ENCODE data around the gene NCAM2.

Gene NCAM2

DNA sequence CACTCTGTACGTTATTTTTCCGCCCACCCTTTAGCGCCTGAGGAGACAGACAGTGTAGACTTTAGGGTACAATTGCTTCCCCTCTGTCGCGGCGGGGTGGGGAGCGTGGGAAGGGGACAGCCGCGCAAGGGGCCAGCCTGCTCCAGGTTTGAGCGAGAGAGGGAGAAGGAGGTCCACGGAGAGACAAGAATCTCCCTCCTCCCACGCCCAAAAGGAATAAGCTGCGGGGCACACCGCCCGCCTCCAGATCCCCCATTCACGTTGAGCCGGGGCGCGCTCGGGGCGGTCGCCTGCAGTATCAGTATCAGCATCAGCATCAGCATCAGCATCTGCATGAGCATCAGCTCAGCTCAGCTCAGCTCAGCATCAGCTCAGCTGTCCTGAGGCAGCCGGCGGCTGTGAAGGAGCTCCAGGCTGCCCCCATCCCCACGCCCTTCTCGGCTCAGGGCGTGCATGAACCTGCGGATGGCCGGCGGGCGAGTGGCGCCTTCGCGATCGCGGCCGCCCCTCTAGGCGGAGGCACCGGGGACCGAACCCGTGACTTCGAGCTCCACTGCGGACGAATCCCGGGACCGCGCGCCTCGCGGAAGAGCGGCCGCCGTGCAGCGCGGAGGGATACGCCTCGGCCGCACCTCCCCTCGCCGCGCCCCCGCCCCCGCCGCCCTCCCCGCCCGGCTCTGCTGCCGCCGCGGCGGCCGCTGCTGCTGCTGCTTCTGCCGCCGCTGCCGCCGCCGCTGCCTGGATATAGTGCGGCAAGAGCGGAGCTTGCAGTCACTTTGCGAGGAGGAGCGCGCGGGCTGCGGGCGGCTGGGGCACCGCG is at the start of gene NCAM2:
Gene NCAM2 (plus strand): TSS at position 774 of the 820 bp plus-strand sequence.
- TF ChIP-seq CTCF (IDR thresholded peaks at IDR 0.05; ENCODE audit: control insufficient read depth, insufficient read depth, low read depth, low read length, missing control alignments), result no peak
- no peak for DNase-seq (ENCODE audit: low read depth)

DNA sequence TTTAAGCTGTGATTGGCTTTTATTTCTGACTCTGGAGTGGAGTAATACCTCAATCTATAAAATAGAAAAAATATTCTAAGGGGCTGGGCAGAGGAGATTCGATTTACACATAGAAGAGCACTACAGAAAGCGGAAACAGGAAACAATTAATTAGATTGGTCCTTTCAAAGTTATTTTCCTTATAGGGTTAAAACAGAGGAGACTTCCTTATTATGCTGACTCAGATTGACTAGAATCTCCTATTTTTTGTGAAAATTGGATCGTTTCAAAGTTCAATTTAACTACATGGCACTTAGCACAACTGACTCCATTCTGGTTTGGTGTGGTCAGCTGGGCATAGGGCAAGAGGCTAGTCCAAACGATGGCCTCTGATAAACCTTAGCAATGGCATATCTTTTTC is 48.3 kb upstream of the NCAM2 start:
- DNase-seq (ENCODE audit: low read depth), result no peak
- H3K4me3 ChIP-seq (ENCODE audit: control insufficient read depth, low read depth, low read length), result no peak overlapping the region
- no peak for TF ChIP-seq CTCF (IDR thresholded peaks at IDR 0.05; ENCODE audit: control insufficient read depth, insufficient read depth, low read depth, low read length, missing control alignments)

More for the DNA sequence above, at the start of gene NCAM2:
- peak within 1 kb of the TSS; percentile 31 for H3K4me3 ChIP-seq (ENCODE audit: control insufficient read depth, low read depth, low read length)

DNA sequence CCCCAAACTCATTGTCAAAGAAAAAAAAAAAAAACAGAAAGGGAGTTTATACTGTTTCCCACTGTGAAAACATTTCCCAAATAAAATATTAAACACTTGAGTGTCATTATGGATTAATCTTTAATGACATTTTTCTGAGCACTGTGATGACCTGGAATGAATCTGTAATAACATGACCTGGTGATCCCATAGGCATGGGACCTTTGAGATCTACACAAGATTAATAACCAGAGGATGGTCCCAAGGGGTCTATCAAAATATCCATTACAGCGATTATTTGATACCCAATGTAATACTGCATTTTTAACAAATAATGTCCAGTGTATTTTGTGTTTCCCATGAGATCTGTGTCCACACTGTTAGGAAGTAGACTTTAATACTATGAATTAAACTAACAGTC is 32.4 kb upstream of the NCAM2 start:
- no peak for DNase-seq (ENCODE audit: low read depth)
- H3K4me3 ChIP-seq (ENCODE audit: control insufficient read depth, low read depth, low read length), result no peak overlapping the region
- TF ChIP-seq CTCF (IDR thresholded peaks at IDR 0.05; ENCODE audit: control insufficient read depth, insufficient read depth, low read depth, low read length, missing control alignments), result no peak

GRCh38 chr21:20968391-20968790 is 29.8 kb upstream of the NCAM2 start:
- no peak overlapping the region for H3K4me3 ChIP-seq (ENCODE audit: control insufficient read depth, low read depth, low read length)
- no peak for DNase-seq (ENCODE audit: low read depth)
- no peak for TF ChIP-seq CTCF (IDR thresholded peaks at IDR 0.05; ENCODE audit: control insufficient read depth, insufficient read depth, low read depth, low read length, missing control alignments)

GRCh38 chr21:20970691-20971090 is 27.5 kb upstream of the NCAM2 start:
- no peak overlapping the region for H3K4me3 ChIP-seq (ENCODE audit: control insufficient read depth, low read depth, low read length)
- DNase-seq (ENCODE audit: low read depth), result no peak
- TF ChIP-seq CTCF (IDR thresholded peaks at IDR 0.05; ENCODE audit: control insufficient read depth, insufficient read depth, low read depth, low read length, missing control alignments), result no peak

- H3K4me3 ChIP-seq (ENCODE audit: control insufficient read depth, low read depth, low read length), result no peak overlapping the region
- DNase-seq (ENCODE audit: low read depth), result no peak
- no peak for TF ChIP-seq CTCF (IDR thresholded peaks at IDR 0.05; ENCODE audit: control insufficient read depth, insufficient read depth, low read depth, low read length, missing control alignments)
Observed at GRCh38 chr21:20971296-20971921, 26.8 kb upstream of the NCAM2 start.

Measured in AG09309 (cell line).